Glomerular endothelial cell (primary cell): ENCODE data around the gene GALNS. TPM values are rescaled to one million over a fixed set of nuclear protein-coding genes. Genes with fewer than 3 reads are reported as not detected.
"Not testable (repeated sequence)": the region's sequence is repeated elsewhere in the genome, so short reads cannot be mapped to it uniquely, and the experiment has no call there.

Source experiments
- DNase-seq: peaks from one replicate; pipeline ENCODE4 v3.0.0-alpha.2; 2011; ENCODE audit warnings: low read depth, low spot score; ENCODE audit errors: extremely low read depth
- total RNA-seq: library from RNA; depleted of rRNA; stranded (reverse); fragments of >200 nt; gene quantifications from 2 replicates; pipeline ENCODE4 v1.2.3, GENCODE V29; 2015

The GALNS gene, protein sequence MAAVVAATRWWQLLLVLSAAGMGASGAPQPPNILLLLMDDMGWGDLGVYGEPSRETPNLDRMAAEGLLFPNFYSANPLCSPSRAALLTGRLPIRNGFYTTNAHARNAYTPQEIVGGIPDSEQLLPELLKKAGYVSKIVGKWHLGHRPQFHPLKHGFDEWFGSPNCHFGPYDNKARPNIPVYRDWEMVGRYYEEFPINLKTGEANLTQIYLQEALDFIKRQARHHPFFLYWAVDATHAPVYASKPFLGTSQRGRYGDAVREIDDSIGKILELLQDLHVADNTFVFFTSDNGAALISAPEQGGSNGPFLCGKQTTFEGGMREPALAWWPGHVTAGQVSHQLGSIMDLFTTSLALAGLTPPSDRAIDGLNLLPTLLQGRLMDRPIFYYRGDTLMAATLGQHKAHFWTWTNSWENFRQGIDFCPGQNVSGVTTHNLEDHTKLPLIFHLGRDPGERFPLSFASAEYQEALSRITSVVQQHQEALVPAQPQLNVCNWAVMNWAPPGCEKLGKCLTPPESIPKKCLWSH
- total RNA-seq, result 47.8 and 60.4 TPM in 2 replicates

GRCh38 chr16:88856828-88857727, at the start of gene GALNS, which contains the start of gene TRAPPC2L:
Gene GALNS (minus strand): TSS chr16:88856947. CDS start chr16:88856877, 70 bp downstream.
Gene TRAPPC2L (plus strand): TSS chr16:88857127. CDS start chr16:88857151, 24 bp downstream.
- peak; percentile 29 for DNase-seq

GRCh38 chr16:88906020-88906419, 49.3 kb upstream of the GALNS start:
- no peak for DNase-seq

DNA sequence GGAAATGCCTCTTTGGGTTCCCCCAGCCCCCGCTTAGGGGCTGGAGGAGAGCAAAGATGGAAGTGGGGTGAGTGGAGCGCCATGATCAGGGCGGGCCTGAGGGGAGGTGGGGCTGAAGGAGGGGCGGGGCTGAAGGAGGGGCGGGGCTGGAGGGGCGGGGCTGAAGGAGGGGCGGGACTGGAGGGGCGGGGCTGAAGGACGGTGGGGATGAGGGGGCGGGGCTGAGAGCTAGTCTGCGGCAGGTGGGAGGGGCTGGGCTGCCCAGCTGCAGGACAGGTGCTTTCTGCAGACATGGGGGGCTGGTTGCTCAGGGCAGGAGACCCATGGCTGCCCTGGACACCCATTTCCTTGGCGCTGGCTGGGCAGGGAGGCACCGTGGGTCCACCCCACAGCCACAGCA, 48.8 kb upstream of the GALNS start:
- no peak for DNase-seq

- DNase-seq, result no peak
Observed at GRCh38 chr16:88904676-88905365, 48.1 kb upstream of the GALNS start.

- DNase-seq, result no peak
Observed at GRCh38 chr16:88903267-88903666, 46.5 kb upstream of the GALNS start.

- no peak for DNase-seq
Observed at GRCh38 chr16:88902744-88903143, 46.0 kb upstream of the GALNS start.

DNA sequence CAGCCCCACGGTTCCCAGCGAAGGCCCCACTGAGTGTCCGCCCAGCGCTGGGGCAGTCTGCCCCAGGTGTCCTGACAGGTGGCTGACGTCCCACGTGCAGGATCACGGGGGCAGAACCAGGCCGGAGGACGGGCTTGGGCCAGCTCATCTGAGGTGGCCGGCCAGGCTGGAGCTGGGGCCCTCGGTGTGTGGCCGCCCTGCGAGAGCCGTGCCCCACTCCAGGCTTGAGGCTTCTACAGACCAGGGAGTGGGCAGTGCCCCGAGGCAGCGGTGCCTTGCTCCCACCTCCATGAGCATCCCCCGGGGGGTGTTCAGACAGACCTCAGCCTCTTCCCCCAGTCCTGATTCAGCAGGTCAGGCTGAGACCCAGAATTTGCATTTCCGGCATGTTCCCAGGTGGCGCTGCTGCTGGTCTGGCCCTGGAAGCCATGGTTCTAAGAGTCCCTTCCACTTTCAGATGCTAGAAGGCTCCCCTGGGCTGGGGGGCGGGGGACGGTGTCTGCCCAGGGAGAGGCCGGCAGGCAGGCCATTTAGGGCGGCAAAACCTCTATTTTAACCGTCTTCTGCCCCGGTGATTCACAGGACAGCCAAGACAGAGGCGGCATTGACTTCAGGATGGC, 45.1 kb upstream of the GALNS start:
- DNase-seq, result no peak

DNA sequence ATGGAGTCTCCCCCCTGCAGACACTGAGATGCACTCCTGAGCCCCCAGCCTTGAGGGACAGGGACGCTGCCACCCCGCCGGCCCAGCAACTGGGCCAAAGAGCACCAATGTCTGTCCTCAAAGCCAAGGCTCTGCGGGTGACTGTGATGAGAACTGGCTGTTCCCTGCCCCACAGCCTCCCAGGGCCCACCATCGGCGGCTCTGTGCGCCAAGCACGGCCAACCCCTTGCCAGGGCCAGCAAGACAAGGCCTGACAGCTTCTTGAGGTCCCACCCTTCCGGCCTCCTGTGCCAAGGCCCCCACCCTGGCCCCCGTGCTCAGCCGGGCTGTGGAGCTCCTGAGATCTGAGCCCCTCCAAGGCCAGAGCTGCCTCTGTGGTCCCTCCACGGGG, 43.9 kb upstream of the GALNS start:
- DNase-seq, result no peak

GRCh38 chr16:88899901-88900661, 43.3 kb upstream of the GALNS start:
- DNase-seq, result no peak

DNA sequence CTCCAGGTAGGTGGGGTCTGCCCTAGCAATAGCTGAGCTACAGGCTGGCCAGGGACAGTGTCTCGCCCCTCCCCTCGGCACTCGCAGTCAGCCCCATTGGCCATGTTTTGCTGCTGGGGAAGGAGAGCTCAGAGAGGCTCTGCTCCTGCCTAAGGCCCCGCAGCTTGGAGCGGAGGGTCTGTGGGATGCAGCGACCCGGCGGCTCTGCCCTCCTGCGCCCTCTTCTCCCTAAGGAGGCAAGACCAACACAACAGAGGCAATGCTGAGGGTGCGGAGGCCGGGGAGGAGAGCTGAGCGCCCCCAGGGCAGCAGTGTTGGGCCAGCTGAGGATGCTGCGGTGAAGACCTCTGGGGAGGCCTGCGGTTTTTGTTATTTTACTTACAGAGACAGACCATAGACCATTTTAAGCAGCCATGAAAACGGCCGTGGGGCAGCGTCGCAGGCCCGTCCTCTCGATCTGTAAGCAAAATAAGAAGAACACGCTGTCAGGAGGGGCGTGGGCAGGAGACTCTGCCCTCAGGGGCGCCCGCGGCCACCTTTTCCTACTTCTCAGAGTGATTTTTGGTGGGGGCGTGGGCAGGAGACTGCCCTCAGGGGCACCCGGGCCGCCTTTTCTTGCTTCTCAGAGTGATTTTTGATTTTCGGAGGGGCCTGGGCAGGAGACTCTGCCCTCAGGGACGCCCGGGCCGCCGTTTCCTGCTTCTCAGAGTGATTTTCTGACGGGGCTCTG, 41.1 kb upstream of the GALNS start:
- DNase-seq, result no peak

DNA sequence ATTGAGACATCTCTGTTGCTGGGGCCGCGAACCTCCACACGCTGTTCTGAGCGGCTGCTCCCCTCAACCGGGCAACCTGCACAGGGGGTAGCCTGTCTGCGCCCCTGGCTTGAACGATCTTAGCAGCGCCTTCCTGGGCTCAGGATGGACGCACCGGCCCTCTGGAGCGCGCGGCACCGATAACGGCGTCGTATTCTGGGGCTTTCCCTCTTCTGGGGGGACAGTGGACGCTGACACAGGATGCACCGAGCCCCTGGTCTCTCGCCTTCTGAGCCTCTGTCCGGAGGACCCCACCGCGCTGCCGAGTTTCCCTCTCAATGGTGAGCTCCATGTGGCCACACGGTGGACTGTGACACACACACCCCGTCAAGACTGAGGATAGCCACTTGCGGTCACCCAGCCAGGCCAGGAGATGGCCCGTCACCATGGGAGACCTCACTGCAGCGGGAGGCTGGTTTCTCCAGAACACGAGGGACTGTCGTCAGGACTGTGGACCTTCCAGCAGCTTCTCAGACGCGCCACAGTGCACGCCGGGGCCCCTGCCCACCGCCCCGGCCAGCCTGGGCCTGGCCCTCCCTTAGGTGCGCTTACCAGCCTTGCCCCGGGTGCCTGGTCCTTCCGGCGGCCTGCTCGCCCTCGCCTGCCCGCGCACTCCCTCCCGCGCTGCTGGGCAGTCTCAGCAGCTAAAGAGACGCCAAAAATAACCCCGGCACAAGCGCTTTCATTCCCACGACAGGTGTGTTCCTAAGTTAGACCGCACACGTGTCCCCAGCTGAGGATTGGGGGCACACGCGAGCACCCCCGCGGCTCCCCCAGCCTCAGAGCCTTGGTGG, 39.7 kb upstream of the GALNS start:
- no peak for DNase-seq

DNA sequence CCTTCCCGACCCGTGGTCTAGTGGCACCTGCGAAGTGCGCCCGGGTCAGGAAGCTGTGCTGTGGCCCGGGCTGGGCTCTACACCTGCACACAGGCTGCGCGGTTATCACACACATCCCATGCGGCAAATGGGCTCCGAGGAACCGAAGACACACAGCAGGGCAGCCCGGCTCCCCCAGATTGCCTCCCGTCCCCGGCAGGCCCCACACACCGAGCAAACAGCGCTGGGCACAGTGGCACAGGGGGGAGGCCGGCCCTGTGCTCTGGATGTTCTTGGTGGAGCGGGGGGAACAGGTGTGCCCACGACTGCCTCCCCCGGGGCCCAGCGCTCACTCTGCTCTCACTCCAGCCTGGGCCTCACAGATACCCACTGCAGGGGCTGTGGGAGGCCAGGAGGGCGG, 38.6 kb upstream of the GALNS start:
- no peak for DNase-seq

DNA sequence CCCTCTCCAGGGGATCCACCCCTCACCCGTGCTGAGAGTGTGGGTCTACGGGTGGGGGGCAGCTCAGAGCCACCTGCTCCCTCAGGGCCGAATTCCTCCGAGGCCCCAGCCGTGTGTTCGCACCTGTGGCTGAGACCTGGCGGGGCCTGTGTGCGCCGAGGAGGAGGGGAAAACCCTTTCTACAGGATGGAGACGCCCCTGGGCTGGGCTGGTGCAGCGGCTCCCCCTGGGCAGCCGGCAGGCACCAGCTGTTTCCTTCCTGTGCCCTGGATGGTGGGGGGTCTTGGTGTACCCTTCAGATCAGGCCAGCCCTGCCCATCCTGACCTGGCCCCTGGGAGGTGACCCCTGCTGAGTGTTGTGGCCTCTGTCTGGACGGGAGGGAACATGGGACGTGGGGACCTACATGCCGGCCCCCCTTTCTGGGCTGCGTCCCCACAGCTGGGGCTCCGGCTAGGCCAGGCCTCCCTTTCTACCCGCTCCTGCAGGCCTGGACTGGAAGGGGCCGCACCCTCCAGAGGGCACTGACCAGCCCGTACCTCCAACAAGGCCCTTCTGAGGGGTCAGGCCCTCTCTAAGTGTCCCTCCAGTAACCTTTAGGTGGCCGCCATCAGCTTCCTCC, 38.0 kb upstream of the GALNS start:
- DNase-seq, result no peak

- DNase-seq, result not testable (repeated sequence)
Observed at GRCh38 chr16:88894266-88894665, 37.5 kb upstream of the GALNS start.

- DNase-seq, result no peak
Observed at GRCh38 chr16:88893127-88893968, 36.6 kb upstream of the GALNS start.

DNA sequence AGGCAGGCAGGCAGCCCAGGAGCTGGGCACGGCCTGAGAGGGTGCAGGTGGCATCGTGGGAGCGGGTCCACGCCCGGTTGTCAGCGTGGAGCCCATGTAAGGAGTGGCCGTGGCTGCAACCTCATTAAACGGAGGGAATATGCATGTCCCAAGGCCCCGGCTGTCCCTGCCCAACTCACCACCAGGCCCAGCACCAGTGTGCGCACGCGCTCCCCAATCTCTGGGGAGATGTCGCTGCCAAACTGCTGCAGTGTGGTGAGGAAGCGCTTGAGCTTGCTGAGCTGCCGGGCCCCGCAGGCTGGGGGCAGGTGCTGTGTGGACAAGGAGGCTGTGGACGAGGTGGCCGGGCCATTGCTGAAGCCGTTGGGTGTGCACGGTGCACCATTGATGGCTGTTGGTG, 35.3 kb upstream of the GALNS start:
- DNase-seq, result no peak

DNA sequence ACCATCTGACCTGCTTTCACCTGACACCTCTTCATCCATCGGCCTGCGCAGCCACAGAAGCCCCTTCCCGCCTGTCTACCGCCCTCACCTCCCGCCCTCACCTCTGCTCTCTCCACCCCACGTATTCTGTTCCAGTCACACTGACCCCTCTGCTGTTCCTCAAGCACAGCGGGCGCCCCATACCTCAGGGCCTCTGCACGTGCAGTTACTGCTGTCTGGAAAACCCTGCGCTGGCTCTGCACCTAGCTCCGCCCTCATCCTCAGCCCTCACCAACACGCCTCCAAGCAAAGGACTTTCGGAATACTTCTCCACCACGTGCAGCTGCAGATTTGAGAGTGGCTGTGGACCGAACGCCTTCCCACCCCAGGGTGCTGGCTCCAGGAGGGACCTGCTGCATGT, 34.3 kb upstream of the GALNS start:
- no peak for DNase-seq
